NCI-H774 (cell line): ENCODE measurements around the gene NUP85.
"Not testable (repeated sequence)": the region's sequence is repeated elsewhere in the genome, so short reads cannot be mapped to it uniquely, and the experiment has no call there.

ENCODE experiments used
- DNase-seq: peaks from one replicate; lab custom pipeline; 2025; lab: John Stamatoyannopoulos, UW

Gene NUP85

DNA sequence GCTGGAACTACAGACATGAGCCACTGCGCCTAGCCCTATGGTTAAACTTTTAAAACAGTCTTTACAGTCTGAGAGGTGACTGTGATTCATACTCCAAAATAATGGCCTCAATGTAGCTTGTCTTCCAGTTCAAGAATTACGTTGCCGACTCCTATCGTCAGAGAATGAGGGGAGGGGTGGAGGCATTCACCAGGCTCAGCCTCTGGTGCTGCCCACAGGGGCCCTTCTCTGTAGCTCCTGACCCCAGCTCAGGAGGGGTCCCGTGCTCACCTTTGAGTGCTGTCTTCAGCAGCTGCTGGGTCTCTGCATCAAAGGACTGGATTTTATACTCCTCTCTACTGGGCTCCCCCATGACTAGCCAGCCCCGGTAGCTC is 64.4 kb downstream of the NUP85 start:
- DNase-seq, result no peak

- DNase-seq, result peak; percentile 36
These were observed 64.9 kb downstream of the NUP85 start for GRCh38 chr17:75270218-75270965.

DNA sequence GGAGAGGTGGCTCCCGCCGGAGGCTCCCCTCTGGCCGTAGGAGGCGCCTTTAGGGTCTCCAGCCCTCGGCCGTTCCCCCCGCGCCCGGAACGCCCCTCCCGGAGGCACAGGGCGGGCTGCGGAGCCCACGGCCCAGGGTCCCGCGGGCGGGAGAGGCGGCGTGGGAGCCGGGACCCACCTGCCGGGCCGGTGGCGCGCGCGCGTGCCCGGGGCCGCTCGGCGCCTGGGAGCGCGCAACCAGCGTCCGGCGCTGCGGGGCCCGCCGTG is 65.4 kb downstream of the NUP85 start, which contains the start of gene MIF4GD:
TSS of gene MIF4GD (minus strand) at position 266 of the 267 bp plus-strand sequence. CDS start 1,036 bp downstream, outside the sequence.
- DNase-seq, result peak; percentile 91

GRCh38 chr17:75271233-75271954 is 65.9 kb downstream of the NUP85 start:
- DNase-seq, result no peak

- no peak for DNase-seq
These were observed 66.7 kb downstream of the NUP85 start for GRCh38 chr17:75271955-75272847.

DNA sequence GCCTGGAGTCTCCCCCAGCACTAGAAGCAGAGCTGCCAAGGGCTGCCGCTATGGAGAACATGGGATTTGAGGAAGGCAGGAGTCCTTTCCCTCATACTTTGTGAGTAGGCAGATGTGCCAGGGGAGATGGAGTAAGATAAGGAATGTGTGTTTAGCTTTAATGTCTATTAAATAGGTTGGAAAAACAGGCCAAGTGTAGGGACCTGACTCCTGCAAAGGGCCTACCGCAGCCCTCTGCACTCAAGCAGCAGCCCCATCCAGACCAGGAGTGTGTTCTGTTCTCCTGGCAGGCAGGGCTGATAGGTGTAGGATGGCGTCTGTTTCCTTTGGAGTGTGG is 67.3 kb downstream of the NUP85 start:
- no peak for DNase-seq

DNA sequence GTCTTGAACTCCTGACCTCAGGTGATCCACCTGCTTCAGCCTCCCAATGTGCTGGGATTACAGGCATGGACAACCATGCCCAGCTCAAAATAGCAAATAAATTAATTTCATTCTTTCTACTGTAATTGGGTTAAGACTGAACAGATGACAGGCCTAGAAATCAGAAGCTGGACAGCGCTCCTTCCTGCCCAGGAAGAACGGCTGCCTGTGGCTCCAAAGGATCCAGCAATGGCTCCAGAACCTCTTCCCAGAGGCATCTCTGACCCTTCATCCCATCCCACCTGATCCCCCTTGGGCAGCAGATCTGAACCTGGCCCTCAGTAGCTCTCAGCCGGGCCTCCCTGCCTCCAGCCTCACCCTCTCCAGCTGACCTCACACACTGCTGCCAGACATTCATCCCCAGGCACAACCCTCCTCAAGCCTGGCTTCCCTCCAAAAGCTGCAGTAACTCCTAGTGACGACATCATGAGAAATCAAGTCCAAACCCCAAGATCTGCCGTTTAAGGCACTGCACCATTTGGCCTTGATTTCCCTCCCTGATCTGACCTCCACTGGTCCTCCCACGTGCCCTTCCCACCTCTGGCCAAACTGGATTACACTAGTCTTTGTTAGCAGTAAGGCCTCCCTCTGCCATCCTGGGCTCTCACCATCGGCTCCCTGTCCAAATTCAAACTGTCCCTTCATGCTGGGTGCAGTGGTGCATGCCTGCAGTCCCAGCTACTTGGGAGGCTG is 68.7 kb downstream of the NUP85 start:
- DNase-seq, result no peak

DNA sequence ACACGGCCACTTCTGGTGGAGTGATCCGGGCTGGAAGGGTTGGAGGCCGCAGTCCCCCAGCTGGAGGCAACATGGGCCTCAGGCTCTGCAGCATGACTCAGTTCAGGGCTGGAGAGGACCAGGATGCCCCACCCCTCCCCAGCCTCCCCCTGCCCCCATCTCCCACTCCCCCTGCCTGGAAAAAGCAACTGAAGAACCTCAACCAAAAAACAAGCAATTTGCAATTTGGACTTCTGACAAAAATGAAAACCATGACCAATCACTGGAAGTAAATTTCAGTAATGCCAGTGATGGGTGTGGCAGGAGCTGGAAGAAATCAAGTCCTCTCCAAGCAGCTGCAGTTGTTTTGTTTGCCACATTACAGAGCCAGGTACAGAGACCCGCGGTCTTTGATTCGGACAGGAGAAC is 72.2 kb downstream of the NUP85 start:
- DNase-seq, result no peak

GRCh38 chr17:75280189-75280588 is 74.7 kb downstream of the NUP85 start:
- not testable (repeated sequence) for DNase-seq

DNA sequence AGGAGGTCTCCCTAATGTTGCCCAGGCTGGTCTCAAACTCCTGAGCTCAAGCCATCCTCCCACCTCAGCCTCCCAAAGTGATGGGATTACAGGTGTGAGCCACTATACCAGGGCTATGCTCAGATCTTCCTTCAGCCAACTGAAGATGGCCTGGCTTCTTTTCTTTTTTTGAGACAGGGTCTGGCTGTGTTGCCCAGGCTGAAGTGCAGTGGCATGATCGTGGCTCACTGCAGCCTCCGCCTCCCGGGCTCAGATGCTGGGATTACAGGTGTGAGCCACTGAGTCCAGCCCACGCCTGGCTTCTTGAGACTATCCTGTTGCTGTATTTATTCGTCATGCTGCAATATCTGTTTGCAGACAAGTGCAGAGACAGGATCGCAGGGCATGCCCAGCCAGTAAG is 79.6 kb downstream of the NUP85 start:
- no peak for DNase-seq
